HCT116 (cell line): ENCODE results near the gene LMBR1L. TPM values are rescaled to one million over a fixed set of nuclear protein-coding genes. Genes with fewer than 3 reads are reported as not detected.

Experiments used
- ATAC-seq: fragments of 200-7000 bp; cut with Tn5 transposase; 2 replicates; pipeline ENCODE4 v1.9.1; 2020; ENCODE audit warnings: mild to moderate bottlenecking, moderate library complexity
- BruUV-seq: library from RNA; stranded (reverse); fragments of 400-500 nt; replicated peaks from 2 replicates; lab custom pipeline; 2021; lab: Mats Ljungman, UMichigan
- CTCF ChIA-PET: fragments of 300-600 bp; sonication (Branson Sonifier 250); formaldehyde crosslinking; loops from one replicate; lab custom pipeline; 2021; ENCODE audit warnings: antibody characterized with exemption; lab: Charles Lee
- POLR2A ChIA-PET: fragments of 300-600, 350-600 bp; sonication (Branson Sonifier 250); formaldehyde crosslinking; loops from one replicate; lab custom pipeline; 2021; ENCODE audit warnings: antibody characterized with exemption; lab: Charles Lee
- RAD21 ChIA-PET, 2 experiments: fragments of 300-600 bp; sonication (Branson Sonifier 250); formaldehyde crosslinking; loops; one replicate each; lab custom pipeline; 2023; ENCODE audit warnings: low total read pairs in 2 of 2; ENCODE audit not compliant: uncharacterized antibody in 2 of 2, unreplicated experiment in 2 of 2, low non-redundant PET in 1 of 2; lab: Charles Lee
- DNase-seq: peaks from one replicate; pipeline ENCODE4 v3.0.0-alpha.2; 2010; ENCODE audit warnings: low read depth, low spot score
- H2AFZ ChIP-seq: fragments of 200-600 bp; shearing (Covaris generic), sonication (generic); 2 replicates; pipeline ENCODE4 v1.6.1; 2017; ENCODE audit warnings: low read depth, mixed run types, mixed read lengths, antibody characterized with exemption, low read length; ENCODE audit not compliant: poor library complexity, severe bottlenecking
- H3K27ac ChIP-seq: 2 replicates; pipeline ENCODE4 v1.5.1; 2012; ENCODE audit warnings: low read depth, low read length
- H3K27me3 ChIP-seq: fragments of 200-600 bp; sonication (generic); 2 replicates; pipeline ENCODE4 v1.6.1; 2016; ENCODE audit warnings: mixed run types, low read length, mixed read lengths; ENCODE audit not compliant: insufficient read depth
- H3K36me3 ChIP-seq, 2 experiments: fragments of 200-500 bp in 1 of 2; fragments of 200-600 bp in 1 of 2; sonication (Bioruptor generic) in 1 of 2; sonication (generic) in 1 of 2; 2 replicates each; pipeline versions ENCODE4 v1.5.1 to v1.6.1; 2014 to 2016; ENCODE audit warnings: low read length in 2 of 2, inconsistent platforms in 1 of 2, mixed read lengths in 1 of 2, mixed run types in 1 of 2; ENCODE audit not compliant: insufficient read depth in 2 of 2, control insufficient read depth in 1 of 2
- H3K4me1 ChIP-seq, 2 experiments: fragments of 200-600 bp in 1 of 2; sonication (generic) in 1 of 2; 2 replicates each; pipeline versions ENCODE4 v1.5.1 to v1.6.1; 2012 to 2017; ENCODE audit warnings: low read length in 2 of 2, inconsistent platforms in 1 of 2, mild to moderate bottlenecking in 1 of 2, mixed read lengths in 1 of 2, mixed run types in 1 of 2, moderate library complexity in 1 of 2; ENCODE audit not compliant: insufficient read depth in 2 of 2, control insufficient read depth in 1 of 2
- H3K4me2 ChIP-seq: fragments of 200-600 bp; sonication (generic); 2 replicates; pipeline ENCODE4 v1.6.1; 2017; ENCODE audit warnings: mixed run types, low read length, mixed read lengths
- H3K4me3 ChIP-seq, 2 experiments: fragments of 200-600 bp in 1 of 2; sonication (generic) in 1 of 2; replicated peaks in 1 of 2; 2 replicates each; pipeline ENCODE4 v1.5.1; 2011 to 2016; ENCODE audit warnings: low read length in 2 of 2, control low read depth in 1 of 2, low read depth in 1 of 2, mild to moderate bottlenecking in 1 of 2, mixed read lengths in 1 of 2, mixed run types in 1 of 2
- H3K79me2 ChIP-seq: fragments of 200-600 bp; sonication (generic); 2 replicates; pipeline ENCODE4 v1.6.1; 2017; ENCODE audit warnings: mild to moderate bottlenecking, mixed run types, low read length, moderate library complexity, mixed read lengths; ENCODE audit not compliant: insufficient read depth
- H3K9ac ChIP-seq: fragments of 200-600 bp; sonication (generic); 2 replicates; pipeline ENCODE4 v1.6.1; 2016; ENCODE audit warnings: low read length, mixed read lengths
- H3K9me2 ChIP-seq: fragments of 200-600 bp; sonication (generic), shearing (Covaris generic); 2 replicates; pipeline ENCODE4 v1.6.1; 2017; ENCODE audit warnings: mixed run types, mild to moderate bottlenecking, moderate library complexity; ENCODE audit not compliant: insufficient read depth
- H3K9me3 ChIP-seq, 2 experiments: fragments of 200-500 bp in 1 of 2; fragments of 200-600 bp in 1 of 2; sonication (Bioruptor generic) in 1 of 2; sonication (generic) in 1 of 2; 2 replicates each; pipeline ENCODE4 v1.6.1; 2014 to 2017; ENCODE audit warnings: low read length in 2 of 2, mixed read lengths in 2 of 2, inconsistent platforms in 1 of 2, low read depth in 1 of 2, mild to moderate bottlenecking in 1 of 2, mixed run types in 1 of 2, moderate library complexity in 1 of 2; ENCODE audit not compliant: control insufficient read depth in 1 of 2, insufficient read depth in 1 of 2
- H4K20me1 ChIP-seq: fragments of 200-600 bp; sonication (generic), shearing (Covaris generic); 2 replicates; pipeline ENCODE4 v1.6.1; 2017; ENCODE audit warnings: mixed run types, mild to moderate bottlenecking, moderate library complexity; ENCODE audit not compliant: insufficient read depth
- CBX3 ChIP-seq: IDR thresholded peaks from 2 replicates; pipeline ENCODE4 v1.6.1; 2012; ENCODE audit warnings: low read depth
- CEBPB ChIP-seq: IDR thresholded peaks from 2 replicates; pipeline ENCODE4 v1.6.1; 2012; ENCODE audit warnings: low read depth
- EGR1 ChIP-seq: IDR thresholded peaks from 2 replicates; pipeline ENCODE4 v1.6.1; 2012; ENCODE audit warnings: low read depth
- EZH2 ChIP-seq: fragments of 200-600 bp; sonication (generic); IDR thresholded peaks from 2 replicates; pipeline ENCODE4 v1.6.1; 2017; ENCODE audit warnings: antibody characterized with exemption, mixed run types
- EZH2phosphoT487 ChIP-seq: fragments of 200-600 bp; IDR thresholded peaks from 2 replicates; pipeline ENCODE4 v1.6.1; 2018; ENCODE audit warnings: antibody characterized with exemption, borderline replicate concordance
- FOSL1 ChIP-seq: IDR thresholded peaks from 2 replicates; pipeline ENCODE4 v1.6.1; 2012; ENCODE audit warnings: low read depth
- POLR2AphosphoS5 ChIP-seq: IDR thresholded peaks from 2 replicates; pipeline ENCODE4 v1.6.1; 2011; ENCODE audit warnings: mild to moderate bottlenecking, low read depth, low read length, moderate library complexity
- RAD21 ChIP-seq: IDR thresholded peaks from 2 replicates; pipeline ENCODE4 v1.6.1; 2012; ENCODE audit warnings: low read depth, mild to moderate bottlenecking
- SIN3A ChIP-seq: IDR thresholded peaks from 2 replicates; pipeline ENCODE4 v1.6.1; 2012; ENCODE audit warnings: low read depth
- SRF ChIP-seq: IDR thresholded peaks from 2 replicates; pipeline ENCODE4 v1.6.1; 2012; ENCODE audit warnings: low read depth
- TCF7L2 ChIP-seq: IDR thresholded peaks from 2 replicates; pipeline ENCODE4 v1.7.0; 2011; ENCODE audit warnings: borderline replicate concordance, inconsistent platforms; ENCODE audit not compliant: insufficient read depth, insufficient read length; ENCODE audit errors: extremely low read depth
- intact Hi-C: fragments of 100-400 bp; cut with micrococcal nuclease; formaldehyde crosslinking; loops from 2 replicates; pipeline ENCODE4 v1.10.0; 2022
- total RNA-seq: library from RNA; stranded (reverse); gene quantifications from one replicate; pipeline ENCODE4 v1.2.1, GENCODE V29; 2021; ENCODE audit not compliant: unreplicated experiment
- TF ChIP-seq, protein P1 (sequence below): IDR thresholded peaks from 2 replicates; pipeline ENCODE4 v1.6.1; 2012
- TF ChIP-seq, protein P2 (sequence below): IDR thresholded peaks from 2 replicates; pipeline ENCODE4 v1.6.1; 2011; ENCODE audit warnings: mild to moderate bottlenecking, low read length, moderate library complexity; ENCODE audit not compliant: insufficient replicate concordance; ENCODE audit errors: extremely low read depth
- TF ChIP-seq, protein P3 (sequence below), 3 experiments: fragments of 200-600 bp in 1 of 3; sonication (generic) in 1 of 3; IDR thresholded peaks in 2 of 3; conservative IDR thresholded peaks in 1 of 3; 2 replicates each; pipeline ENCODE4 v1.5.1; 2012 to 2017; ENCODE audit warnings: low read depth in 2 of 3, low read length in 2 of 3, antibody characterized with exemption in 1 of 3, borderline replicate concordance in 1 of 3, control low read depth in 1 of 3, mild to moderate bottlenecking in 1 of 3, mixed read lengths in 1 of 3, mixed run types in 1 of 3, moderate library complexity in 1 of 3; ENCODE audit not compliant: insufficient read depth in 1 of 3

The LMBR1L gene
- total RNA-seq, 1 experiment from 2014 or later: 44.4 TPM

- H2AFZ ChIP-seq: no peak overlapping the region
- no peaks in the 10 kb centered on the region for H3K9me3 ChIP-seq
- H3K4me2 ChIP-seq: peak overlapping the region; percentile 97
- intact Hi-C loops: no loop called here
- peak overlapping the region; percentile 97 for H3K9ac ChIP-seq
- POLR2A ChIA-PET: no interaction called here
- H3K27ac ChIP-seq: peak overlapping the region; percentile 89
- DNase-seq (no peak), ATAC-seq (peak; percentile 4; the same call in 1 of the 2 replicates)
- RAD21 ChIA-PET: no interaction called here
- peaks cover 69% of the 10 kb centered on the region for H3K79me2 ChIP-seq
- no peaks in the 10 kb centered on the region for H3K9me2 ChIP-seq
- BruUV-seq: no TSS peak
- TF ChIP-seq EGR1 (no peak), TCF7L2 (peak; percentile 92)
- TF ChIP-seq, protein P1, sequence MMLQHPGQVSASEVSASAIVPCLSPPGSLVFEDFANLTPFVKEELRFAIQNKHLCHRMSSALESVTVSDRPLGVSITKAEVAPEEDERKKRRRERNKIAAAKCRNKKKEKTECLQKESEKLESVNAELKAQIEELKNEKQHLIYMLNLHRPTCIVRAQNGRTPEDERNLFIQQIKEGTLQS: no peak
- H3K4me3 ChIP-seq: peak overlapping the region; percentile 76 to 92
- H3K27me3 ChIP-seq: no peaks in the 10 kb centered on the region
- no peaks in the 10 kb centered on the region for H4K20me1 ChIP-seq
- CTCF ChIA-PET: interaction anchor here (1.2 kb wide), 1 partner anchor 40 kb away, joined by 3 read pairs; no protein-coding TSS in a partner anchor
- peaks cover 4 to 7% of the 10 kb centered on the region in 2 experiments; a peak in 1 of 4 replicates for H3K36me3 ChIP-seq
- H3K4me1 ChIP-seq: peaks cover 17 to 48% of the 10 kb centered on the region in 2 experiments
Observed at GRCh38 chr12:49059299-49060171, 51.1 kb downstream of the LMBR1L start.

- H2AFZ ChIP-seq: no peak overlapping the region
- no peaks in the 10 kb centered on the region for H3K9me2 ChIP-seq
- H3K36me3 ChIP-seq: peaks cover 7 to 9% of the 10 kb centered on the region in 2 experiments; a peak in 2 of 4 replicates
- RAD21 ChIA-PET: no interaction called here
- peak overlapping the region; percentile 89 for H3K27ac ChIP-seq
- BruUV-seq: TSS peak; percentile 35
- H3K79me2 ChIP-seq: peaks cover 74% of the 10 kb centered on the region
- peak overlapping the region; percentile 97 for H3K4me2 ChIP-seq
- peaks cover 17 to 44% of the 10 kb centered on the region in 2 experiments for H3K4me1 ChIP-seq
- DNase-seq (no peak), ATAC-seq (no peak)
- H3K9me3 ChIP-seq: no peaks in the 10 kb centered on the region
- H3K4me3 ChIP-seq: peak overlapping the region; percentile 76 to 92
- POLR2A ChIA-PET: no interaction called here
- H3K27me3 ChIP-seq: no peaks in the 10 kb centered on the region
- H3K9ac ChIP-seq: peak overlapping the region; percentile 97
- no peaks in the 10 kb centered on the region for H4K20me1 ChIP-seq
- intact Hi-C loops: no loop called here
- CTCF ChIA-PET: interaction anchor here (1.0 to 1.2 kb wide), 2 partner anchors 39 to 176 kb away, joined by 3 read pairs; no protein-coding TSS in a partner anchor
- no peak for TF ChIP-seq POLR2AphosphoS5
- TF ChIP-seq, protein P2, sequence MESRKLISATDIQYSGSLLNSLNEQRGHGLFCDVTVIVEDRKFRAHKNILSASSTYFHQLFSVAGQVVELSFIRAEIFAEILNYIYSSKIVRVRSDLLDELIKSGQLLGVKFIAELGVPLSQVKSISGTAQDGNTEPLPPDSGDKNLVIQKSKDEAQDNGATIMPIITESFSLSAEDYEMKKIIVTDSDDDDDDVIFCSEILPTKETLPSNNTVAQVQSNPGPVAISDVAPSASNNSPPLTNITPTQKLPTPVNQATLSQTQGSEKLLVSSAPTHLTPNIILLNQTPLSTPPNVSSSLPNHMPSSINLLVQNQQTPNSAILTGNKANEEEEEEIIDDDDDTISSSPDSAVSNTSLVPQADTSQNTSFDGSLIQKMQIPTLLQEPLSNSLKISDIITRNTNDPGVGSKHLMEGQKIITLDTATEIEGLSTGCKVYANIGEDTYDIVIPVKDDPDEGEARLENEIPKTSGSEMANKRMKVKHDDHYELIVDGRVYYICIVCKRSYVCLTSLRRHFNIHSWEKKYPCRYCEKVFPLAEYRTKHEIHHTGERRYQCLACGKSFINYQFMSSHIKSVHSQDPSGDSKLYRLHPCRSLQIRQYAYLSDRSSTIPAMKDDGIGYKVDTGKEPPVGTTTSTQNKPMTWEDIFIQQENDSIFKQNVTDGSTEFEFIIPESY: no peak
- no peak for TF ChIP-seq CBX3
- no peak for TF ChIP-seq EZH2
- TF ChIP-seq, protein P1: no peak
- TF ChIP-seq RAD21: no peak
- TF ChIP-seq CEBPB: no peak
- TF ChIP-seq SIN3A: no peak
- no peak for TF ChIP-seq EGR1
- TF ChIP-seq EZH2phosphoT487: no peak
- no peak for TF ChIP-seq SRF
- no peak for TF ChIP-seq FOSL1
- TF ChIP-seq, protein P3, sequence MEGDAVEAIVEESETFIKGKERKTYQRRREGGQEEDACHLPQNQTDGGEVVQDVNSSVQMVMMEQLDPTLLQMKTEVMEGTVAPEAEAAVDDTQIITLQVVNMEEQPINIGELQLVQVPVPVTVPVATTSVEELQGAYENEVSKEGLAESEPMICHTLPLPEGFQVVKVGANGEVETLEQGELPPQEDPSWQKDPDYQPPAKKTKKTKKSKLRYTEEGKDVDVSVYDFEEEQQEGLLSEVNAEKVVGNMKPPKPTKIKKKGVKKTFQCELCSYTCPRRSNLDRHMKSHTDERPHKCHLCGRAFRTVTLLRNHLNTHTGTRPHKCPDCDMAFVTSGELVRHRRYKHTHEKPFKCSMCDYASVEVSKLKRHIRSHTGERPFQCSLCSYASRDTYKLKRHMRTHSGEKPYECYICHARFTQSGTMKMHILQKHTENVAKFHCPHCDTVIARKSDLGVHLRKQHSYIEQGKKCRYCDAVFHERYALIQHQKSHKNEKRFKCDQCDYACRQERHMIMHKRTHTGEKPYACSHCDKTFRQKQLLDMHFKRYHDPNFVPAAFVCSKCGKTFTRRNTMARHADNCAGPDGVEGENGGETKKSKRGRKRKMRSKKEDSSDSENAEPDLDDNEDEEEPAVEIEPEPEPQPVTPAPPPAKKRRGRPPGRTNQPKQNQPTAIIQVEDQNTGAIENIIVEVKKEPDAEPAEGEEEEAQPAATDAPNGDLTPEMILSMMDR (IDR thresholded peaks at IDR 0.05 in 2 of 3, conservative IDR thresholded peaks at IDR 0.05 in 1 of 3; ENCODE audit: borderline replicate concordance in 1 of 3, insufficient read depth in 1 of 3, low read depth in 2 of 3, low read length in 2 of 3): no peak
Observed at GRCh38 chr12:49059045-49059298, 51.7 kb downstream of the LMBR1L start.
